ENCODE data around the gene MYO1E. TPM values are rescaled to one million over a fixed set of nuclear protein-coding genes. Genes with fewer than 3 reads are reported as not detected.

Gene MYO1E
- total RNA-seq, 1 experiment from 2014 or later: 34.0 TPM

DNA sequence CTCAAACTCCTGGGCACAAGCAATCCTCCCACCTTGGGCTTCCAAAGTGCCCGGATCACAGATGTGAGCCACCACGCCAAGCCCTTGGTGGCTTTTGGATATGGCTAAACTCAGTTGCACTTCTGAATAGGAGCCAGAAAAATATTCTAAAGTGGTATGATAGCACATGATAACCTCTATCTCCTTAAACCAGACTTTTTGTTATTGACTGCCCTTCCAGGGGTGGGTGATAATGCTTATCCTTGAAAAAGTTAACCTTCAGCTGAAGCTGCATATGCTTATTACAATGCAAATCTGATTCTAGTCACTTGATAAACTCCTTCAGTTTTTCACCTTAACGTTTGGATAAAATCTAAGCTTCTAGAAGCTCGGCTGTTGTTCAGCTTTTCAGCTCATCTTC lies 261.4 kb downstream of the MYO1E start:
- Histone ChIP-seq H3K27me3 (ENCODE audit: control insufficient read depth, insufficient read depth, low read length) (no peaks in the 10 kb centered on the region), H3K4me3 (ENCODE audit: insufficient read depth, low read depth, low read length) (no peak overlapping the region), H3K36me3 (replicated peaks; ENCODE audit: control insufficient read depth, insufficient read depth, low read length) (peaks cover 42% of the 10 kb centered on the region)
- no peak for DNase-seq

- peaks cover 17% of the 10 kb centered on the region for H3K36me3 ChIP-seq (replicated peaks; ENCODE audit: control insufficient read depth, insufficient read depth, low read length)
- DNase-seq: peak; percentile 49
- H3K27me3 ChIP-seq (ENCODE audit: control insufficient read depth, insufficient read depth, low read length): no peaks in the 10 kb centered on the region
- peak overlapping the region; percentile 95 for H3K4me3 ChIP-seq (ENCODE audit: insufficient read depth, low read depth, low read length)
Measured at GRCh38 chr15:59105854-59106253, 266.8 kb downstream of the MYO1E start.

GRCh38 chr15:59104912-59105732 lies 267.5 kb downstream of the MYO1E start, which contains the start of gene CCNB2:
TSS of gene CCNB2 (plus strand) at chr15:59105146. CDS start at chr15:59105269, 123 bp downstream.
- Histone ChIP-seq H3K36me3 (replicated peaks; ENCODE audit: control insufficient read depth, insufficient read depth, low read length) (peaks cover 12% of the 10 kb centered on the region), H3K4me3 (ENCODE audit: insufficient read depth, low read depth, low read length) (peak within 1 kb of the TSS; percentile 95), H3K27me3 (ENCODE audit: control insufficient read depth, insufficient read depth, low read length) (no peaks in the 10 kb centered on the region)
- peak; percentile 93 for DNase-seq

DNA sequence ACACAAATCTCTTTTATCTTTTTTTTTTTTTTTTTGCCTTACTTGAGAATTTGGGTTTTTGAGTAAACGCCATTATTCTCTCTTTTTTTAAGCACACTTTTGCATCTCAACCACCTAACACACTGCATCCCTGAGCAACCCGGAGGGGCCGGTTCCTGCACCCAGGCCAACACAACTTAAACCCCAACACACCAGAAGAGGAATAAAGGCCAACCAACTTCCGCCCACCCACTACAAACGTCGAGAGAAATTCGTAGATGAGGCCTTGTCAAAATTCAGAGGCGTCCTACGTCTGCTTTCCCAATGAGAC lies 268.1 kb downstream of the MYO1E start:
- DNase-seq: no peak
- H3K27me3 ChIP-seq (ENCODE audit: control insufficient read depth, insufficient read depth, low read length): no peaks in the 10 kb centered on the region
- peaks cover 10% of the 10 kb centered on the region for H3K36me3 ChIP-seq (replicated peaks; ENCODE audit: control insufficient read depth, insufficient read depth, low read length)
- H3K4me3 ChIP-seq (ENCODE audit: insufficient read depth, low read depth, low read length): peak overlapping the region; percentile 95

GRCh38 chr15:59099162-59099685 lies 273.4 kb downstream of the MYO1E start:
- DNase-seq: no peak
- Histone ChIP-seq H3K4me3 (ENCODE audit: insufficient read depth, low read depth, low read length) (no peak overlapping the region), H3K27me3 (ENCODE audit: control insufficient read depth, insufficient read depth, low read length) (no peaks in the 10 kb centered on the region), H3K36me3 (replicated peaks; ENCODE audit: control insufficient read depth, insufficient read depth, low read length) (peaks cover 6% of the 10 kb centered on the region)

DNA sequence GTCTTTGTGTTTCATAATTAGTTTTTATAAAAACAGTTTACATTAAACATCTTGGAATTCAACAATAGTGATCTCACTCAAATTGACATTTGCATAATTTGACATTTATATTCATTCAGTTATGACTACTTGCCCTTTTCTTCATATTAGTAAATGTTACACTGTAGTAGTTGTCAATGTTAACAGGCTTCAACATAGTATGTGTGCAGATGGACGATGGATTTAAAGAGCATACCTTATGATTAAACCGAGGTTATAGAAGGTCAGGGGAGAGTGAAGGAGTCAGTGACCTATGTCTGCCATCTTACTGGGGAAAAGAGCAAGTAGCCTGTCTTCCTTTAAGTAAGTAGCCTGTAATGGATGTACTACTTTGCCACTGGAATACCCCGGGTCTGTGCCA lies 276.2 kb downstream of the MYO1E start:
- Histone ChIP-seq H3K4me3 (ENCODE audit: insufficient read depth, low read depth, low read length) (no peak overlapping the region), H3K36me3 (replicated peaks; ENCODE audit: control insufficient read depth, insufficient read depth, low read length) (peaks cover 10% of the 10 kb centered on the region), H3K27me3 (ENCODE audit: control insufficient read depth, insufficient read depth, low read length) (no peaks in the 10 kb centered on the region)
- no peak for DNase-seq

DNA sequence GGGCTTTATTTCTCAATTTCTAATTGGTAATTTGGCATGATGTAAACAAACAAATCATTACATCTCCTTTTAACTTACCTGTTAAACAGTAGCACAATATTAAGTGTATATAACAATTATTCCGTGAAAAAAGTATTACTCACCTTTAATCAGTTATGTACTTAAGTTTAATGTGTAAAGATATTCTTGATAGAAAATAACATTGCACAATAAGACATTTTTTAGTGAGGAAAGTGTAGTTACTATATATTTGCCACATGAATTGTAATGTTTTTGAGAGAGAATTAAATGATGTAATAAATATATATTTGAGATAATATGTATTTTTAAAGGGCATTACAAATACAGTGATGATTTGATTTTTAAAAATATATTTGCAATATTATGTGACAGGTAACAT lies 278.6 kb downstream of the MYO1E start:
- H3K36me3 ChIP-seq (replicated peaks; ENCODE audit: control insufficient read depth, insufficient read depth, low read length): peaks cover 10% of the 10 kb centered on the region
- H3K4me3 ChIP-seq (ENCODE audit: insufficient read depth, low read depth, low read length): no peak overlapping the region

GRCh38 chr15:59087731-59088130 lies 284.9 kb downstream of the MYO1E start:
- DNase-seq: no peak
- H3K27me3 ChIP-seq (ENCODE audit: control insufficient read depth, insufficient read depth, low read length): no peaks in the 10 kb centered on the region
- H3K36me3 ChIP-seq (replicated peaks; ENCODE audit: control insufficient read depth, insufficient read depth, low read length): peaks cover 5% of the 10 kb centered on the region
- no peak overlapping the region for H3K4me3 ChIP-seq (ENCODE audit: insufficient read depth, low read depth, low read length)

More for the DNA sequence above, 278.6 kb downstream of the MYO1E start:
- DNase-seq: no peak
- no peaks in the 10 kb centered on the region for H3K27me3 ChIP-seq (ENCODE audit: control insufficient read depth, insufficient read depth, low read length)

Other genes starting within 250 kb of the MYO1E start
- not detected in 2 replicates for gene LDHAL6B, start 166.0 kb downstream of the MYO1E start, total RNA-seq (2014; rRNA removed; shearing (Covaris generic))
- gene FAM81A, start 65.3 kb upstream of the MYO1E start, total RNA-seq (2014; rRNA removed; shearing (Covaris generic)): 0.07 and 0.21 TPM in 2 replicates
- gene GCNT3, start 238.9 kb upstream of the MYO1E start, total RNA-seq (2014; rRNA removed; shearing (Covaris generic)): 0.15 TPM in 1 of 2 replicates, not detected in the other